Right cardiac atrium (tissue), 5 donors: ENCODE data around the gene AGAP1. TPM values are rescaled to one million over a fixed set of nuclear protein-coding genes. Genes with fewer than 3 reads are reported as not detected.
A peak's percentile ranks its signal among the peaks of the same experiment; 100 is the strongest.

Source experiments
- ATAC-seq, 2 donors: fragments of 200-7000 bp; cut with Tn5 transposase; one replicate each; pipeline versions ENCODE4 v1.8.0 to v1.9.1; 2020; ENCODE audit warnings: moderate library complexity in 2 of 2, mild to moderate bottlenecking in 1 of 2
- DNase-seq, 3 donors: peaks; one replicate each; pipeline ENCODE4 v3.0.0-alpha.2; 2020
- H3K27ac ChIP-seq: one replicate; pipeline ENCODE4 v1.5.1; 2013; ENCODE audit warnings: mild to moderate bottlenecking, low read length, control low read depth, moderate library complexity
- H3K27me3 ChIP-seq: one replicate; pipeline ENCODE4 v1.6.1; 2013; ENCODE audit not compliant: control insufficient read depth, insufficient read depth
- H3K4me1 ChIP-seq: one replicate; pipeline ENCODE4 v1.6.1; 2013; ENCODE audit warnings: low read length; ENCODE audit not compliant: control insufficient read depth, insufficient read depth
- H3K4me3 ChIP-seq: one replicate; pipeline ENCODE4 v1.5.1; 2013; ENCODE audit warnings: low read length, control low read depth
- H3K9me3 ChIP-seq: one replicate; pipeline ENCODE4 v1.6.1; 2013; ENCODE audit warnings: low read length; ENCODE audit not compliant: control insufficient read depth
- WGBS: extraction: QIAGEN DNeasy Blood & Tissue Kit; methylation state at CpG from one replicate; pipeline ENCODE4 v1.1.7; 2013; 5-methylcytosine and 5-hydroxymethylcytosine counted together
- intact Hi-C, 4 donors: fragments of 100-400 bp; cut with DNase I; formaldehyde crosslinking; loops; one replicate each; pipeline versions ENCODE4 v1.11.0 to v1.14.0; 2022 to 2023
- polyA plus RNA-seq: library from polyadenylated mRNA; stranded (reverse); fragments of 200-250 nt; gene quantifications from one replicate; pipeline ENCODE4 v1.2.3, GENCODE V29; 2013
- total RNA-seq, 4 donors: library from RNA; stranded (reverse); fragmentation: NEBNext Ultra II Directional; extraction: Animal tissue kit (Norgen Biotek cat#: 25700); gene quantifications; one replicate each; pipeline ENCODE4 v1.2.1, GENCODE V29; 2021
- donor health status: healthy with polysubstance abuse.
- donor health status: DM: no; HTN: yes; CAD: no.
- donor health status: DM: no; HTN: no; CAD: no.
- donor health status: DM: no; HTN: yes; CAD: no; lungs with severe emphysema.
- donor health status: DM: yes; HTN: yes; CAD: no.

AGAP1 gene
- total and polyA plus RNA-seq, 5 donors, result 10.5 to 25.3 (median 22.6) TPM

GRCh38 chr2:235679471-235679870, 185.6 kb downstream of the AGAP1 start:
- DNase-seq, result no peak
- no peaks in the 10 kb centered on the region for H3K9me3 ChIP-seq
- H3K4me3 ChIP-seq, result no peak overlapping the region
- no peak overlapping the region for H3K27ac ChIP-seq
- 51% methylated on average over 5 of the region's 5 CpGs for WGBS
- intact Hi-C loops, result loop anchor here in 1 of 4 donors (10.0 kb wide), 1 partner anchor 65 kb away; no protein-coding TSS in a partner anchor
- no peak for ATAC-seq
- H3K4me1 ChIP-seq, result peaks cover 2% of the 10 kb centered on the region
- no peaks in the 10 kb centered on the region for H3K27me3 ChIP-seq

GRCh38 chr2:235685024-235685721, 191.3 kb downstream of the AGAP1 start:
- Histone ChIP-seq H3K4me3 (no peak overlapping the region), H3K27ac (no peak overlapping the region), H3K4me1 (peaks cover 3% of the 10 kb centered on the region), H3K27me3 (no peaks in the 10 kb centered on the region), H3K9me3 (no peaks in the 10 kb centered on the region)
- peak in 1 of 3 donors; percentile 38 for DNase-seq
- intact Hi-C loops, result no loop called here
- ATAC-seq, result peak in 1 of 2 donors; percentile 43
- 69% methylated on average over 10 of the region's 10 CpGs for WGBS

- intact Hi-C loops, result no loop called here
- Histone ChIP-seq H3K27me3 (no peaks in the 10 kb centered on the region), H3K4me1 (peaks cover 10% of the 10 kb centered on the region), H3K9me3 (no peaks in the 10 kb centered on the region), H3K27ac (no peak overlapping the region), H3K4me3 (no peak overlapping the region)
- DNase-seq (peak in 1 of 3 donors; percentile 27), ATAC-seq (no peak)
- 93% methylated on average over 26 of the region's 26 CpGs for WGBS
Measured at GRCh38 chr2:235688511-235689426, 194.9 kb downstream of the AGAP1 start.

- intact Hi-C loops, result no loop called here
- WGBS, result 63% methylated on average over 4 of the region's 4 CpGs
- H3K27ac ChIP-seq, result no peak overlapping the region
- peaks cover 10% of the 10 kb centered on the region for H3K4me1 ChIP-seq
- DNase-seq, result peak in 1 of 3 donors; percentile 37
- H3K4me3 ChIP-seq, result no peak overlapping the region
- no peak for ATAC-seq
- no peaks in the 10 kb centered on the region for H3K9me3 ChIP-seq
- H3K27me3 ChIP-seq, result no peaks in the 10 kb centered on the region
Measured at GRCh38 chr2:235689427-235689853, 195.6 kb downstream of the AGAP1 start.

- Histone ChIP-seq H3K4me3 (no peak overlapping the region), H3K27ac (no peak overlapping the region), H3K9me3 (no peaks in the 10 kb centered on the region), H3K4me1 (peaks cover 6% of the 10 kb centered on the region), H3K27me3 (no peaks in the 10 kb centered on the region)
- ATAC-seq (no peak), DNase-seq (no peak)
- intact Hi-C loops, result no loop called here
- 94% methylated on average over 9 of the region's 9 CpGs for whole genome bisulfite sequencing
Measured at GRCh38 chr2:235690082-235690808, 196.4 kb downstream of the AGAP1 start.

- Histone ChIP-seq H3K9me3 (no peaks in the 10 kb centered on the region), H3K4me3 (no peak overlapping the region), H3K27ac (no peak overlapping the region), H3K27me3 (no peaks in the 10 kb centered on the region), H3K4me1 (peaks cover 6% of the 10 kb centered on the region)
- ATAC-seq, result no peak
- no peak for DNase-seq
- intact Hi-C loops, result no loop called here
- 80% methylated on average over 14 of the region's 14 CpGs for WGBS
Measured at GRCh38 chr2:235690809-235691450, 197.1 kb downstream of the AGAP1 start.

GRCh38 chr2:235692076-235692475, 198.2 kb downstream of the AGAP1 start:
- no peak for ATAC-seq
- intact Hi-C loops, result no loop called here
- H3K4me3 ChIP-seq, result no peak overlapping the region
- H3K4me1 ChIP-seq, result peaks cover 6% of the 10 kb centered on the region
- no peak for DNase-seq
- WGBS, result 90% methylated on average over 10 of the region's 10 CpGs
- no peaks in the 10 kb centered on the region for H3K27me3 ChIP-seq
- H3K9me3 ChIP-seq, result no peaks in the 10 kb centered on the region
- no peak overlapping the region for H3K27ac ChIP-seq

- intact Hi-C loops, result no loop called here
- ATAC-seq (no peak), DNase-seq (peak in 1 of 3 donors; percentile 32)
- 89% methylated on average over 15 of the region's 15 CpGs for WGBS
- Histone ChIP-seq H3K4me1 (peaks cover 6% of the 10 kb centered on the region), H3K27me3 (no peaks in the 10 kb centered on the region), H3K9me3 (no peaks in the 10 kb centered on the region), H3K27ac (no peak overlapping the region), H3K4me3 (no peak overlapping the region)
Measured at GRCh38 chr2:235692671-235693171, 198.9 kb downstream of the AGAP1 start.

- ATAC-seq, result no peak
- DNase-seq, result no peak
- H3K27ac ChIP-seq, result no peak overlapping the region
- H3K4me3 ChIP-seq, result no peak overlapping the region
- no peaks in the 10 kb centered on the region for H3K9me3 ChIP-seq
- H3K27me3 ChIP-seq, result no peaks in the 10 kb centered on the region
- intact Hi-C loops, result no loop called here
- 98% methylated on average over 10 of the region's 10 CpGs for WGBS
- H3K4me1 ChIP-seq, result peaks cover 6% of the 10 kb centered on the region
Measured at GRCh38 chr2:235693279-235693678, 199.4 kb downstream of the AGAP1 start.
